Activated CD8-positive, alpha-beta T cell treated with anti-CD3 and anti-CD28 coated beads, Interleukin-2, amount 10 ng/mL, durations not matched to agents 7 days and 5 days (primary cell): Measurements from ENCODE around the gene SLC7A4. TPM values are rescaled to one million over a fixed set of nuclear protein-coding genes. Genes with fewer than 3 reads are reported as not detected.
"Not testable (repeated sequence)": the region's sequence is repeated elsewhere in the genome, so short reads cannot be mapped to it uniquely, and the experiment has no call there.

Experiments
- ATAC-seq: fragments of 150-1000 bp; cut with Tn5 transposase; one replicate; pipeline ENCODE4 v1.10.0; 2021; ENCODE audit warnings: moderate library complexity
- CTCF ChIA-PET: fragments of 350-600 bp; sonication (Branson Sonifier 250); formaldehyde crosslinking; loops from one replicate; lab custom pipeline; 2021; ENCODE audit warnings: antibody characterized with exemption; lab: Charles Lee
- POLR2A ChIA-PET: fragments of 350-600 bp; sonication (Branson Sonifier 250); formaldehyde crosslinking; loops from one replicate; lab custom pipeline; 2021; ENCODE audit warnings: antibody characterized with exemption; lab: Charles Lee
- DNase-seq: peaks from one replicate; pipeline ENCODE4 v3.0.0-alpha.2; 2020
- H3K27ac Mint-ChIP-seq: one replicate; pipeline ENCODE4 v1.8.0; 2021; ENCODE audit warnings: mild to moderate bottlenecking, mixed read lengths
- H3K27me3 Mint-ChIP-seq: one replicate; pipeline ENCODE4 v1.8.0; 2021; ENCODE audit warnings: low read depth, mixed read lengths
- H3K36me3 Mint-ChIP-seq: one replicate; pipeline ENCODE4 v1.8.0; 2021; ENCODE audit warnings: low read depth, mixed read lengths
- H3K4me1 Mint-ChIP-seq: one replicate; pipeline ENCODE4 v1.8.0; 2021; ENCODE audit warnings: low read depth, mixed read lengths
- H3K4me3 Mint-ChIP-seq: one replicate; pipeline ENCODE4 v1.8.0; 2021; ENCODE audit warnings: mild to moderate bottlenecking, mixed read lengths
- H3K9me3 Mint-ChIP-seq: one replicate; pipeline ENCODE4 v1.8.0; 2022; ENCODE audit warnings: mixed read lengths; ENCODE audit not compliant: insufficient read depth
- total RNA-seq, 2 experiments: library from RNA; stranded (reverse); gene quantifications; one replicate each; pipeline ENCODE4 v1.2.3, GENCODE V29; 2021

The SLC7A4 gene
- total RNA-seq, 2 experiments from 2014 or later: 0.16 to 0.21 TPM

DNA sequence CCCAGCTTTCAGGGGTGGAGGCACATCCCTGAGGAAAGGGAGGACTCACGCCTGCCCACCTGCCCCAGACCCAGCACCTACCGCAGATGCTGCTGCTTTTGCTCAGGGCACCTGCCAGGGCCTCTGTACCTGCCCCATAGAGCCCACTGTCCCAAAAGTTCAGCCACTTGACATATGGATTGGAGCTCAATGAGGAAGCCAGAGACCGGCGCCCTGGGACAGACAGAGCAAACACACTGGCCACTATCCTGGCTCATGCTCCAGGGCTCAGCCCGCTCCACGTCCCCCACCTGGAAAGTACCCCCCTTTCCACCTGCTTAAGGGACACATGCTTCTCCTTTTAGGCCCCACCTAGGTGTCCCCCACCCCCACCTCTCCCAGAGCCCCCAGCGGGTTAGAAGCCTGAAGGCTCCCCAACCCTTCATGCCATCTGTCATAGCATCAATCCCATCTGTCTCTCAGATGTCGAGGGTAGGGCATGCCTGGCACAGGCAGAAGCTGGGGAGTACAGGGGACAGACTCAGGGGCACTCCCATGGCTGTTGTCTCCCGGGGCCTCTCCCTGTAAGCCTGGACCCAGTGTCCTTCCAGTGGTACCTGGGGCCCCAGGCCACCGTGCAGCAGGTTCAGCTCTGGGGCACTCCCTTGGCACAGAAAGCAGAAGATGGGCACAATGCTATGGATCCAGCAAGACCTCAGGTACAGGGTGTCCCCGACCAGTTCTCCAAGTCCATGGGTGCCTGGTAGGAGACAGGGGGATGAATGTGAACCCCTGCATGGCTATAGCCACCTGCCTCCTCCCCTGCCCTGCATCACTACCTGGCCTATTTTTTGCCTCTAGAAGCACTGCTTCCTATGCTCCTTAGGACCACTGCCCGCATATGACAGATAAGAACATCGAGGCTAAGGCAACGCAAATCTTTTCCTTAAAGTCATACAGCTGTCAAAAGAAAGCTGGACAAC, 19.6 kb downstream of the SLC7A4 start:
- H3K4me3 Mint-ChIP-seq: no peak overlapping the region
- no peak overlapping the region for H3K27ac Mint-ChIP-seq
- ChIA-PET CTCF (no interaction called here), POLR2A (no interaction called here)
- H3K27me3 Mint-ChIP-seq: peaks cover 9% of the 10 kb centered on the region
- ATAC-seq (no peak), DNase-seq (no peak)
- no peaks in the 10 kb centered on the region for H3K36me3 Mint-ChIP-seq
- H3K9me3 Mint-ChIP-seq: no peaks in the 10 kb centered on the region
- H3K4me1 Mint-ChIP-seq: peaks cover 19% of the 10 kb centered on the region

DNA sequence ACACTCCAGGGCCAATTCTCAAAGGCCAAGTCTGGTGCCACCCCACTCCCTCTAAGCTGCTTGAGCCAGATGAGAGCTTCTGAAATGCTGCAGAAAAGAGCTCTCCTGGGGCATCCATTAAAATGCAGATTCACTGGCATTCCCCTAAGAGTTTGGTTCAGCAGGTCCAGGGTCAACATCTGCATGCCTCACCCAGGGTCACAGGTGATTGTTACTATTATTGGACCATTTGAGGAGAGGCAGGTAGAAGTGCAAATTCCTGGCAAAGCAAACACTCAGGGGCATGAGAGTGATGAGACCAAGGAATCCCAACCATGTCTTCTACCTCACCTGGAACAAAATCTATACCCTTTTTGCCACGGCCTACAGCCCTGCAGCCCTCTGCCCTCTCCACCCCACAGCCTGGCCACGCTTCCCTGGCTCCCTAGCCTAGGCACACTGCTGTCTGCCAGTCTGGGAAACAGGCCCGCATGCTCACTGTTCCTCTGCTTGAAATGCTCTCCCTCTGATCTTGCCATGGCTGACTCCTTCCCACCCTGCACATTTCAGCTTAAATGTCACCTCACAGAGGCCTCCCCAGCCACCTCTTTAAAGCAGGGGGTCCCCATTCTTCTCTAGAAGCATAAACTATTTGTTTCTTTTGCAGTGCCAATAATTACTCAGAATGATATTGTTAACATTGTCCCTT, 21.8 kb downstream of the SLC7A4 start:
- no peak overlapping the region for H3K27ac Mint-ChIP-seq
- peaks cover 19% of the 10 kb centered on the region for H3K4me1 Mint-ChIP-seq
- peaks cover 3% of the 10 kb centered on the region for H3K27me3 Mint-ChIP-seq
- no peak overlapping the region for H3K4me3 Mint-ChIP-seq
- DNase-seq: no peak
- no peaks in the 10 kb centered on the region for H3K36me3 Mint-ChIP-seq
- no peak for ATAC-seq
- ChIA-PET CTCF (no interaction called here), POLR2A (no interaction called here)
- no peaks in the 10 kb centered on the region for H3K9me3 Mint-ChIP-seq

DNA sequence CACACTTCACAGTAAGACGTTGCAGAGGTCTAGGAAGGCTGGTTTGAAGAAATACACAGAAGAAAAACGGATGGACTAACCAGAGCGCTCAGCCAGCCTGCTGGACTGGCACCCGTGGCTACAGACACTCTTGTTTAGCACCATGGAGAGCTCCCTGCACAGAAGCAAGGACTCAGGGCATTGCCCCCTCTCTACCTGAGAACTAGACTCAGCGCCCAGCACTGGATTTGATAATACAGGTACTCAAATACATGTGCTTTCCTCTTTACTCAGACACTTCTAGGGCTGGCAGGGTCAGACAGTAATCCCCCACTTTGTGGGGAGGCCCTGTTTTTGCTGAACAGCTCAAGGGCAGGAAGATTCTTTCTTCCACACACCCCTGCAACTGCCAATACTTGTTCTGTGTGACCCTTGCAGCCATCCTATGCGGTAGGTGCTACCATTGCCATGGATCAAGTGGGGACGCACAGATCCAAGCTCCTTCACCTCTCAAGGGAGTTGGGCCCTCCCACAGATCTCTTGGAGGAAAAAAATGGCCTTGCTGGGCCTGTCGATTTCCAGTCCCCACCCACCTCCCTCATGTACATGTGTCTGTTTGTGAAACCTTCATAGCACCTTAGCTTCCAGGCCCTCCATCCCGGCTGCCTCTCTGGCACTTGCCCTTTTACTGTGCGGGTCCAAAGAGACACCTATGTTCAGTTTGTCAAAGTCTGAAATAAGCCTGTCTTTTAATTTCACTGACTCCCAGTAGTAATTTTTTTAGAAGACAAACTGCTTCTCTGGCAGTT, 22.5 kb downstream of the SLC7A4 start:
- POLR2A ChIA-PET: no interaction called here
- ATAC-seq: no peak
- H3K27ac Mint-ChIP-seq: no peak overlapping the region
- peaks cover 14% of the 10 kb centered on the region for H3K4me1 Mint-ChIP-seq
- no peak overlapping the region for H3K4me3 Mint-ChIP-seq
- CTCF ChIA-PET: interaction anchor here (0.7 kb wide), 1 partner anchor 11 kb away, joined by 3 read pairs; no protein-coding TSS in a partner anchor
- no peaks in the 10 kb centered on the region for H3K9me3 Mint-ChIP-seq
- H3K36me3 Mint-ChIP-seq: no peaks in the 10 kb centered on the region
- DNase-seq: peak; percentile 69
- no peaks in the 10 kb centered on the region for H3K27me3 Mint-ChIP-seq

DNA sequence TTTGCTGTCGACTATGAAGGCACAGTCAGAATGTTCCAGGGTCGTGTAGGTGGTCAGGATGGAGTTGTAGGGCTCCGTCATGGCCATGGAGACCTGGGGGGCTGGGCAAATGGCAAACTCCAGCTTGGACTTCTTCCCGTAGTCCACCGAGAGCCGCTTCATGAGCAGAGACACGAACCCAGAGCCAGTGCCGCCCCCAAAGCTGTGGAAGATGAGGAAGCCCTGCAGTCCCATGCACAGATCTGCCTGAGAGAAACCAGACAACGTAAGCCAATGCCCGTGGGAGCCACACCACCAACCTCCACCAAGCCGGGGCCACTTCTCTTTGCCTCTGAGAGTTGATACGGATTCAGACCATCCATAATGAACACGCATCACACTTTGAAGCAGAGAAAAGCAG, 23.2 kb downstream of the SLC7A4 start:
- POLR2A ChIA-PET, H3K4me1 Mint-ChIP-seq, H3K36me3 Mint-ChIP-seq, H3K27me3 Mint-ChIP-seq, ATAC-seq, DNase-seq, H3K4me3 Mint-ChIP-seq, H3K9me3 Mint-ChIP-seq, H3K27ac Mint-ChIP-seq: not testable (repeated sequence)
- CTCF ChIA-PET: interaction anchor here (0.7 kb wide), 1 partner anchor 12 kb away, joined by 3 read pairs; no protein-coding TSS in a partner anchor

DNA sequence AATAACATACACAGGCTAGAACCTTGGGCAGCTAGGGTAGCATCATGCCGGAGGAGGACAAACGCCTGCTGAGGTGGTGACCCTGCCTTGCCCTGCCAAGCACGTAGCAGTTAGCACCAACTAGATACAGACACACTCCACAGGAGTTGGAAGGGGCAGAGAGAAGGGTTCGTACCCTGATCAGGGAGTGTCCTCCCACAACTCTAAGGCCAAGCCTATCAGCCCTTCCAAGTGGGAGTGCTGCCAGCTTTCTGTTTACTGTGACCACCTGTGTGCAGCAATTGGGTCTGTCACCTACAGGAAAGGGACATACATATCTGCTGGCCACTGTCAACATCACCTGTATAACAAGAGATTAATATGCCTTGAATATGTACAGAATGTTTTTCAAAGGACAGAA, 28.6 kb downstream of the SLC7A4 start:
- Mint-ChIP-seq H3K4me1 (peaks cover 29% of the 10 kb centered on the region), H3K27me3 (no peaks in the 10 kb centered on the region), H3K27ac (peak overlapping the region; percentile 25), H3K4me3 (peak overlapping the region; percentile 92), H3K9me3 (no peaks in the 10 kb centered on the region), H3K36me3 (peaks cover 18% of the 10 kb centered on the region)
- CTCF ChIA-PET: no interaction called here
- POLR2A ChIA-PET: no interaction called here
- DNase-seq: no peak
- no peak for ATAC-seq

DNA sequence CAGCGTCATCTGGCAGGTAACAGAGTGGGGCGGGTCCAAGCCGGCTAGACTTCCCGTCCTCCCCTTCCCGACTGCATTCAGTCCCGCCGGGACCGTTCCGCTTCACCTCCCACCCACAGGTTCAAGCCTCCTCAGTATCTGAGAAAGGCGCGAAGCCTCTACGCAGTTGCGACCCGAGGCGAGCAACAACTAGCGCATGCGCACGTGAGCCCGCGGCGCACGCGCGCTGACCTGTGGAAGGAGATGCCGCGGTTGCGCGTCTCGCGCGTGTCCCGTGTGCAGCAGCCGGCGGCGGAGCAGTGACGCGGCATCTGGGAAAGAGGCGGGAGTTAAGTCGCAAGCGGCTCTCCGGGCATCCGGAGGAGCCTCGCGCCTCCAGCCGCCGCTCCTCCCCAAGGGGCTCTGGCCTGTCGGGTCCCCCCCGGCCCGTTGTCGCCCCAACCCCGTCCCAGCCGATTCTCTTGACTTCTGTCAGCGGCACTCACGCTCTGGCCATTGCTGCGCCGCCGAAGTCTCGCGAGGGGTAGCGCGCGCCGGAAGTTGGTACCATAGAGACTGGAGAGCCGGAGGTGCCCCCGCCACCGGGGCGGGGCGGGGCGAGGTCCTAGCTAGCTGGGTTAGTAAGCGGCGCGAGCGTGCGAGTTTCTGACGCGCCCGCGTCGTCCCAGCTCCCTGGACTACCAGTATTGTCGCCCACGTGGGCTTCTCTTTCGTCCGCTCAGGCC, 30.6 kb downstream of the SLC7A4 start, which contains the start of gene THAP7:
Gene THAP7 (minus strand): TSS at position 518 of the 725 bp plus-strand sequence. CDS start 207 bp downstream, at position 311.
- Mint-ChIP-seq H3K27me3 (no peaks in the 10 kb centered on the region), H3K36me3 (peaks cover 26% of the 10 kb centered on the region), H3K9me3 (no peaks in the 10 kb centered on the region), H3K27ac (peak within 1 kb of the TSS; percentile 97), H3K4me3 (peak within 1 kb of the TSS; percentile 92), H3K4me1 (peaks cover 29% of the 10 kb centered on the region)
- ChIA-PET CTCF (interaction anchor here (1.0 to 1.5 kb wide), 3 partner anchors 11 to 21 kb away, joined by 3 to 6 read pairs (median 3); partner anchors contain the start of gene LZTR1), POLR2A (interaction anchor here (0.7 to 2.6 kb wide), 6 partner anchors 13 to 100 kb away, joined by 3 to 17 read pairs (median 3); partner anchors contain the start of gene LZTR1)
- ATAC-seq (peak; percentile 94), DNase-seq (peak; percentile 98)

DNA sequence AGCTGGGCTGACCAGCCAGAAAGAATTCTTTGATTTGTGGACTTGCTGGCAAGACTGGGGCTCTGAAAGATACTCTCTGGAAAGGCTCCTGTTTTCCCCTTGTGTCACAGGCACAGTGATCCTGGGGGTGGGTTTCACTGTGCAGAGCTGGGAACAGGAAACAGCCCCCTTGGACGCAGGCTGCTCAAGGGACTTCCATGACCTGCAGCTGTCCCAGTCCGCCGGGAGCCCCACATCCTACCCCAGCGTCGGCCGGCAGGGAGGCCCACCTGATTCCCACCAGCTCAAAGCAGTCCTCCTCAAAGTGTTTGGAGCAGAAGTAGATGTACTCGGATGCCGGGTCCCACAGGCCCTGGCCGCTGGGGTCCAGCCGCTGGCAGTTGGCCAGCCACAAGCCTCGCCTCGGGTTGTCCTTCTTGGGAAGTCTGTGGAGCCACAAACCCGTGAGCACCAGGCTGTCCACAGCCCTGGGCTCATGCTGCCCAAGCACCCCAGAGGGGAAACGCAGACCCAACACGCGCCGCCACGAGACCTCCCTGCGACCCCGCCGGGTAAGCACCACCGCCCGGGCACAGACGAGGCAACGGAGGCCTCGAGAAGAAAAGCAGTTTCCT, 31.3 kb downstream of the SLC7A4 start:
- H3K27me3 Mint-ChIP-seq: no peaks in the 10 kb centered on the region
- peak overlapping the region; percentile 97 for H3K27ac Mint-ChIP-seq
- ATAC-seq (no peak), DNase-seq (no peak)
- POLR2A ChIA-PET: interaction anchor here (0.8 to 2.6 kb wide), 3 partner anchors 10 to 20 kb away, joined by 3 to 17 read pairs (median 4); partner anchors contain the start of gene LZTR1
- peaks cover 29% of the 10 kb centered on the region for H3K36me3 Mint-ChIP-seq
- no peaks in the 10 kb centered on the region for H3K9me3 Mint-ChIP-seq
- CTCF ChIA-PET: interaction anchor here (1.5 kb wide), 1 partner anchor 19 kb away, joined by 6 read pairs; the partner anchor contains the start of gene LZTR1
- peaks cover 29% of the 10 kb centered on the region for H3K4me1 Mint-ChIP-seq
- peak overlapping the region; percentile 92 for H3K4me3 Mint-ChIP-seq

DNA sequence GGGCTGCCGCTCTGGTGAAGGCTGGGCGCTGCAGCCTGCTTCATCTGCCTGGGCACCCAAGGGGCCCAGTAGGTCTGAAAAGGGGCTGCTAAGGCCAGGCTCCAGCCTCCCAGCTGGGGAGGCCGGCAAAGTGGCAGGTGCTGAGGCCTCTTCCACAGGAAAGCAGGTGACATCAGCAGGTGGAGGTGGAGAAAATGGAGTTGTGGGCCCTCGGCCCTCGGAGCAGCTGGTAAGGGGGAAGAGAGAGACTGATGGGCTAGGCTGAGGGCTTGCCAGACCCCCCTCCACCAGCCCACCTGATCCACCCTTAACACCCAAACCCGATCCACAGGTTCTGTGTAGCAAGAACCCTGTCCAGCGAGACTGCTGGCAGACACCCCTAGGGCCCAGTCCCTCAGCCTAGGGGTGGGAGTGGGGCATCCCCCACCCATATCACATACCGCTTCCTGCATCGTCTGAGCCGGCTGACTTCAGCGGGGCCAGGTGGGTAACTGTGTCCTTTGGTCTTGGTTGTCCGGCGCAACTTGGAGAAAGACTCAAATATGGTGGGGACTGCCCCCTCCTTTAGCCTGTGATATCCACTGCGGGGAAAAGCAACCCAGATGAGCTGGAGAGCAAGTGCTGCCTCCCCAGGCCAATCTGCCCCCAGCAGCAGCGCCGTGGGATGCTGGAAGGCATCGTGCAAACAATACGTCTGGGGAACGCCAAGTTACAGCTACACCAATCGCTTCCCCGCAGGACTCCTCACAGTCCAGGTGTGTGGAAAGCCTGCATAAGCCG, 32.0 kb downstream of the SLC7A4 start:
- POLR2A ChIA-PET: interaction anchor here (0.6 to 2.6 kb wide), 4 partner anchors 9 to 19 kb away, joined by 3 to 17 read pairs (median 4); partner anchors contain the start of gene LZTR1
- no peaks in the 10 kb centered on the region for H3K9me3 Mint-ChIP-seq
- H3K36me3 Mint-ChIP-seq: peaks cover 31% of the 10 kb centered on the region
- ATAC-seq (no peak), DNase-seq (no peak)
- peaks cover 29% of the 10 kb centered on the region for H3K4me1 Mint-ChIP-seq
- no peaks in the 10 kb centered on the region for H3K27me3 Mint-ChIP-seq
- H3K4me3 Mint-ChIP-seq: peak overlapping the region; percentile 92
- H3K27ac Mint-ChIP-seq: peak overlapping the region; percentile 97
- CTCF ChIA-PET: interaction anchor here (1.5 kb wide), 1 partner anchor 18 kb away, joined by 6 read pairs; the partner anchor contains the start of gene LZTR1

DNA sequence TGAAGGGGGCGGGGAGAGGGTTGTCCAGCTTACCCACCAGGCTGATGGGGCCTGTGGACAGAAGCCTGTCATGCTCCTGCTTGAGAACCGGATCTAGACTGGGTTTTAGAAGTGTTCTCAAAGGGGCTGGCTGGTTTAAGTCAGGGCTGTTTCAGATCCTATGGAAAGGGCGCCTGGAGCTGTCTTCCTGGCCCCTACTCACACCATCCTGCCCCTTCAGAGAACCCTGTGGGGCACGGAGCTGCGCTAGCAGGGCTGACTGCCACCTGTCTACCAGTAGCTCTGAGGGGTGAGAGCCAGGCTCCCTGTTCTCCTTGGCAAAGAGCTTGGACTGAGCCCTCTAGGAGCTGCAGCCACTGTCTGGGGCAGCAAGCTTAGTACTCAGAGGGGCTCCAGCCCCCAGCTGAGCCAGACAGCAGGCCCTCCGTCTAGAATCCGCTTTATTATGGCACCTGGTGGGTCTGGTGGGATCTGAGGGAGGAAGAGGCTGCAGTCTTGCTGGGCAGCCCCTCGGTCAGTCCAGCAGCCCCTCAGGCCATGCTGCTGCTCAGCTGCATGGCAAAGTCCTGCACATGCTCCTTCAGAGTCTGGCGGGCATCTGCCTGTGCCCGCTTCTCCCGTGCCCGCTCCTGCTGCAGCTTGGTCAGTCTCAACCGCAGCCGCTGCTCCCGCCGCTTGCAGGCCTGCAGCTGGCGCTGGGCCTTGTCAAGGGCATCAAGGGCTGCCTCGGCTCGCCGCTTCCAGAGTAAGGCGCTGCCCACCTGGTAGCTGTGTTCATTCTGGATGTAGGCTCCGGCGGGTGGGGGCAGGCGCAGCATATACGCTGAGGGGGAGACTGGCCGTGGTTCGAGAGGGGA, 32.8 kb downstream of the SLC7A4 start:
- Mint-ChIP-seq H3K36me3 (peaks cover 31% of the 10 kb centered on the region), H3K4me1 (peaks cover 29% of the 10 kb centered on the region), H3K4me3 (peak overlapping the region; percentile 92), H3K27ac (peak overlapping the region; percentile 97), H3K9me3 (no peaks in the 10 kb centered on the region), H3K27me3 (no peaks in the 10 kb centered on the region)
- DNase-seq: no peak
- no peak for ATAC-seq
- ChIA-PET CTCF (interaction anchor here (0.9 kb wide), 1 partner anchor 17 kb away, joined by 3 read pairs; the partner anchor contains the start of gene LZTR1), POLR2A (interaction anchor here (0.6 to 1.4 kb wide), 2 partner anchors 13 to 17 kb away, joined by 4 to 7 read pairs; partner anchors contain the start of gene LZTR1)
